Glomerular visceral epithelial cell (primary cell): ENCODE results near the gene UVSSA.
"Not testable (repeated sequence)": the region's sequence is repeated elsewhere in the genome, so short reads cannot be mapped to it uniquely, and the experiment has no call there.

Source experiments
- DNase-seq: peaks from one replicate; pipeline ENCODE4 v3.0.0-alpha.2; 2016; ENCODE audit errors: extremely low spot score

UVSSA gene

GRCh38 chr4:1376841-1377605, 30.0 kb downstream of the UVSSA start:
- no peak for DNase-seq

DNA sequence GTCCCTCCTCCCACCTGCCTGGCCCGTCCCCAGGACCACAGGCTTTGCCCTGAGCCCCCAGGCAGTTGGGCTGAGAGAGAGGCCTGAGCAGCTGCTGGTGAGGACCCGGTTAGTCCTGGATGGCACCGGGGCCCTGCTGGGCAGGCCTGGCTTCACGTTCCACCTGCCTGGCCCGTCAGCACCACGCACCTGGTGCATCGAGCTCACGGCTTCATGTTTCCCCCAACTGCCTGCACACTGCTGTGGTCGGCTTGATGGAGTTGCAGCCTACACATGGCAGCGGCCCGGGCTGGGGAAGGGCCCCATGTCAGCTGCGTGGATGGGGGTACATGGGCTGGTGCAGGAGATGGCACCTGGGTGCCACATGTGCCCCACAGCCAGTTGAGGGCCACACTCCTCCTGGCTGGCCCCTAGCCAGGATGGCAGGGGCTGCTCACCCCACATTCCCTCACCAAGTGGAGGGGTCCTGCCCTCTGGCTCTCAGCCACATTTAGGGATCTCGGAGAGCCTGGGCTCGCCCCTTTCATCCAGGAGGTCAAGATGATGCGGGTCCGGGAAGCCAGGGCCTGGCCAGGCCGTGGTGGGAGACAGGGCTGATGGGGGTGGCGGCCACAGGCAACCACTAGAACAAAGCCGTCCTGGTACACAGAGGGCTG, 30.7 kb downstream of the UVSSA start:
- no peak for DNase-seq

- DNase-seq = no peak
Observed at GRCh38 chr4:1378559-1379231, 31.7 kb downstream of the UVSSA start.

DNA sequence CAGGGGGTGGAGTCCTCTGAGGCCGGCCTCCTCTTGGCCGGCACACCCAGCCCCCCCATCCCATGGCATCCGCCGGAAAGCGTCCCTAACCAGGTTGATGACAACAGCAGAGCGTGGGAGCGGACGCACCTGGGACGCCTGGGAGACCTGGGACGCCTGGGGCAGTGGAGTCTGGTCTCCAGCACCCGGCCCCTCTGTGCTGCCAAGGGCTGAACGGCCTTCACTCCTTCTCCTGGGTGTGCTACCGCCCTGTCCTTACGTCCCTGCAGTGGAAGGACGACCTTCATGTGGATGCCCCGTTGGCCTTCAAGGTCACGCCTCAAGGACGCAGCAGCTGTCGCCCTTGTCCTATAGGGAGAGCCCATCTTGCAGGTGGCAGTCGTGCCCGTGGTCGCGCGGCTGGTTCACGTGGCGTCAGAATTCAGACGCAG, 32.4 kb downstream of the UVSSA start:
- no peak for DNase-seq

DNA sequence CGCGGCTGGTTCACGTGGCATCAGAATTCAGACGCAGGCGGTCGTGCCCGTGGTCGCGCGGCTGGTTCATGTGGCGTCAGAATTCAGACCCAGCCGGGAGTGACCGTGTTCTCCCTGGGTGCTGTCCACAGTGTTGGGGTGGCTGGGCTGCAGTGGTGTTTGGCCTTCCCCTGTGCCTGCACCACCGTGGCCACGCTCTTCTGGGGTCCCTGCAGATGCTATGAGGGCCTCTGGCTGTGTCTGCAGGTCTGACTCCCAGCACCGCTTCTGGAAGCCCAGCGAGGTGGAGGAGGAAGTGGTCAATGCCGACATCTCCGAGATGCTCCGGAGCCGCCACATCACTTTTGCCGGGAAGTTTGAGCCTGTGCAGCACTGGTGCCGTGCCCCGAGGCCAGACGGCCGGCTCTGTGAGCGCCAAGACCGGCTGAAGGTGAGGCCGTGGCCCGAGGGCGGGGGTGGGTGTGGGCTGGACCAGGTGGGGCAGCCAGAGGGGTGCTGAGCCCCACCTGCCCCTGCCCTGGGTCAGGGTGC, 32.9 kb downstream of the UVSSA start:
- no peak for DNase-seq

- DNase-seq = no peak
Observed at GRCh38 chr4:1380368-1381151, 33.6 kb downstream of the UVSSA start.

GRCh38 chr4:1381181-1381621, 34.2 kb downstream of the UVSSA start:
- DNase-seq = no peak

GRCh38 chr4:1381944-1382541, 35.0 kb downstream of the UVSSA start:
- DNase-seq = no peak

GRCh38 chr4:1382776-1383727, 36.0 kb downstream of the UVSSA start:
- no peak for DNase-seq

DNA sequence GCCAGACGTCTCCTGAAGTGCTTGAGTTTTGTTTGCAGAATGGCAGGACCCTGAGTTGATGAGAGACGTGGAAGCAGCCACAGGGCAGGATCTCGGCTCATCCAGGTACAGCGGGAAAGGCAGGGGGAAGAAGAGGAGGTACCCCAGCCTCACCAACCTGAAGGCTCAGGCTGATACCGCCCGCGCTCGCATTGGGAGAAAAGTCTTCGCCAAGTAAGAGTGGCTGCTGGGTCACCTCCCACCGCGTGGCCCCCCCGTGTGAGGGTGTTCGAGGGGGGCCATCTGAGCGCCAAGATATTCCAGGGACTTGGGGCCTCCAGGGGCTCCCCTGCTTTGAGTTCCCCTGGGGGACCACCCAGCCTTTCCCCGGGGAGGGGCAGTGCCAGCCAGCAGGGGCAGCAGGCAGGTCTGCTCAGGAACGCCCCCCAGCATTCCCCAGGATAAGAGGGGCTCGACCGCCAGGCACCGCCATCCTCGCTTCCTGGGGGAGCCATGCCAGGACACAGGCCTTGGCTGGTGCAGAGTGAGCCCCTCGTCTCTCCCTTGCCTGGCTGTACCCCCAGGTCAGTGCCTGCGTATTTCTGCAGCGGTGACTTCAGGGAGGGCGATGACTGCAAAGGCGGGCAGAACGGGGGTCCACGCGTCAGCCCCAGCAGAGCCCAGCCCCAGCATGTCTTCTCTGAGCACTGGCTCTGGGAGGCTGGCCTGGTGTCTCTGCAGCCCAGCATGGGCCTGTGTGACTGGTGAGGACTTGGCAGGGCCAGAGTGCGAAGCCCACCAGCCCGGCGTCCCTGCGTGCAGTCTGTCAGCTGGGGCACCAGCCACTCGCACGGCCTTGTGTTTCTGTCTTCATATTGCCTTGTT, 37.0 kb downstream of the UVSSA start:
- no peak for DNase-seq

DNA sequence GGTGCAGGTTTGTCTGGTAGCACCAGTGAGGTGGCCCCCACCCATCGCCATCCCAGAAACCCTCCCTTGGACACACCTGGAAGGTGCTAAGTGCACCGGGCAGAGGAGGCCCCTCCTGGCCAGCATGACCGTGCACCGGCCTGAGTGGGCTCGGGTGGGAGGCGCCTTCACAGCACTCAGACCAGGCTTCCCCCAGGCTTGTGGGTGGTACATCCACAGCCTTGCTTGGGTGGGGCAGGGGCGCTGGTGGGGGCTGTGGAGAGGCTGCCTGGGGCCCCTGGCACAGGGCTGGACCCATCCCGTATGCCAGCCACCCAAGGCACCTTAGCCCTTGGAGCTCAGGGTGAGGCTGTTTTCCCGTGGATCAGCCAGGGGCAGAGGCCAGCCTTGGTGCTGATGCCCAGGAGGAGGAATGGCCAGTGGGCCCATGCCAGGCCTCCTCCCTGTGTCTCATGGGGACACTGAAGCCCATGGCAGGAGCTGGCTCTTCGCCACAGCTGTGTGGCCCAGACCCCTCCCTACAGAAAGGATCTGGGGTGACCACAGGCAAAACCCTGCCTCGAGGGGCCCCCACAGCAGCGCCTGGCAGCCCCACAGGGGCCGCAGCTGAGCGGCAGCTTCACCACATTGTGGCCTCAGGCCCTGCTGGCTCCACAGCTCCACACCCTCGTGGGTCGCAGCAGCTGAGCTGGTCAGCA, 37.8 kb downstream of the UVSSA start:
- no peak for DNase-seq

GRCh38 chr4:1385373-1386340, 38.6 kb downstream of the UVSSA start:
- no peak for DNase-seq

DNA sequence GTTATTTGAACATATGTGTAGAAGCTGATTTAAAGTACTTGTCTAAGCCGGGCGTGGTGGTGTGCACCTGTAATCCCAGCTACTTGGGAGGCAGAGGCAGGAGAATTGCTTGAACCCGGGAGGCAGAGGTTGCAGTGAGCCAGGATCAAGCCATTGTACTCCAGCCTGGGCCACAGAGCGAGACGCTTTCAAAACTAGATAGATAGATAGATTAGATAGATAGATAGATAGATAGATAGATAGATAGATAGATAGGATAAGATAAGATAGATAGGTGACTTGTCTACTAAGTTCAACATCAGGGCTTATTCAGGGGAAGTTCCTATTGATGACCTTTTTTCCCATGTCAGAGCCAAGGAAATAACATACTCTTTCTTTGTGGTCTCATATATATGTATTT, 46.4 kb downstream of the UVSSA start:
- DNase-seq = not testable (repeated sequence)

DNA sequence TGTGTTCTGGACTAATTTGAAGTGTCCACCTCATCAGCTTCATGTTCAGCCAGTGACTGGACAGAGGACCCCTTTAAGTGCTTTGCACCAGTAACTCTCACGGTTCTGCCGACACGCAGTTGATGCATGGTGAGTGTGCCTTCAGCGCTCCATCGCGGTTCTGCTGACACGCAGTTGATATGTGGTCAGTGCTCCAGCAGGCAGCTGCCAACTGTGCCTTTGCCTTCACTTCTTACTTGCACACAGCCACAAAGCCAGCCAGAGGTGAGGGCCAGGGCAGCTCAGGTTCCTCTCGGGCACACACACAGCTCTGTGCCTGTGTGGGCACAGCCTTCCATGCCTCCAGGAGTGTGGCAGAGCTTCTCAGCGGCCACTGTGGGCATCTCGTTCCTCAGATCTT, 46.9 kb downstream of the UVSSA start:
- no peak for DNase-seq

DNA sequence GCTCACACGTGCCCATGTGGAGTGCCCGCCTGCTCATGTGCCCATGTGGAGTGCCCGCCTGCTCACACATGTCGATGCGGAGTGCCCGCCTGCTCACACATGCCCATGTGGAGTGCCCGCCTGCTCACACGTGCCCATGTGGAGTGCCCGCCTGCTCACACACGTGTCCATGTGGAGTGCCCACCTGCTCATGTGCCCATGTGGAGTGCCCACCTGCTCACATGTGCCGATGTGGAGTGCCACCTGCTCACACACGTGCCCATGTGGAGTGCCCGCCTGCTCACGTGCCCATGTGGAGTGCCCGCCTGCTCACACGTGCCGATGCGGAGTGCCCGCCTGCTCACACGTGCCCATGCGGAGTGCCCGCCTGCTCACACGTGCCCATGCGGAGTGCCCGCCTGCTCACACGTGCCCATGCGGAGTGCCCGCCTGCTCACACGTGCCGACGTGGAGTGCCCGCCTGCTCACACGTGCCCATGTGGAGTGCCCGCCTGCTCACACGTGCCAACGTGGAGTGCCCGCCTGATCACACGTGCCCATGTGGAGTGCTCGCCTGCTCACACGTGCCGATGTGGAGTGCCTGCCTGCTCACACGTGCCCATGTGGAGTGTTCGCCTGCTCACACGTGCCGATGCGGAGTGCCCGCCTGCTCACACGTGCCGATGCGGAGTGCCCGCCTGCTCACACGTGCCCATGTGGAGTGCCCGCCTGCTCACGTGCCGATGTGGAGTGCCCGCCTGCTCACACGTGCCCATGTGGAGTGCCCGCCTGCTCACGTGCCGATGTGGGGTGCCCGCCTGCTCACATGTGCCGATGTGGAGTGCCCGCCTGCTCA, 47.8 kb downstream of the UVSSA start:
- DNase-seq = not testable (repeated sequence)

GRCh38 chr4:1395389-1395820, 48.4 kb downstream of the UVSSA start:
- not testable (repeated sequence) for DNase-seq
